ENCODE measurements around the gene USH1G. TPM values are rescaled to one million over a fixed set of nuclear protein-coding genes. Genes with fewer than 3 reads are reported as not detected.

The USH1G gene
- total and polyA plus RNA-seq, 2 of the 13 experiments (the other 11 are each of a cell fraction or from before 2014, with no cell fraction given), result 0.04 TPM; not detected in 1

DNA sequence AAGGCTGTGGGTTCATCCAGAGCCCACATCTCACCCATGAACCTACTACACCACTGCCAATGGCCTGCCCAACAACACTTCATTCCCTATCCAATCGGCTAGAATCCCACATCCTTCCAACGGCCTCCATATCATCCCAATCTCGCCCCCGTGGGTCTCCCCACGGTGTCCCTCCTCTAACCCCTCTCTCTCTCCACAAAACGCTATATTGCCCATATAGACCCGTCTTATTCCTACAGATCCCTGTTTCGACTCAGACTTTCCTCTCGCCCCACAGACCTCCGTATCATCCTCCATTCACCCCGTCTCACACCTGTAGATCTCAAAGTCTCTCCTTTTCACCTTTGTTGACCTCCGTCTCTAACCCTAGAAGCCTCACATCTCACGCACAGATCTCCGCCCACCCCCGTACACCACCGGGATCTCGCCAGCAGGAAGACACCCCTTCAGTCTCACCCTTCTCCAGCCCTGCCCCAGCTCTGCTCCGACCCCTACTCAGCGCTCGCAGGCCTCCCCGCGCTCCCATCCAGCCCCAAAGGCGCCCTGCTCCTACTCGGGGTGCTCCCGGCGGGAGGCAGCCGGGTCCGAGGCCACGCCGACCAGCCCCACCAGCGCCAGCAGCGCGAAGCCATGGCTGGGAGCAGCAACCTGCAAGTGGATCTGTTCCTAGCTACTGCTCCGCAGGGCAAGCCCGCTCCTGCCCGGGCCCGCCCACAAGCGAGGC, 50.6 kb downstream of the USH1G start, which contains the start of gene FDXR (continued):
- TF ChIP-seq, protein P1, sequence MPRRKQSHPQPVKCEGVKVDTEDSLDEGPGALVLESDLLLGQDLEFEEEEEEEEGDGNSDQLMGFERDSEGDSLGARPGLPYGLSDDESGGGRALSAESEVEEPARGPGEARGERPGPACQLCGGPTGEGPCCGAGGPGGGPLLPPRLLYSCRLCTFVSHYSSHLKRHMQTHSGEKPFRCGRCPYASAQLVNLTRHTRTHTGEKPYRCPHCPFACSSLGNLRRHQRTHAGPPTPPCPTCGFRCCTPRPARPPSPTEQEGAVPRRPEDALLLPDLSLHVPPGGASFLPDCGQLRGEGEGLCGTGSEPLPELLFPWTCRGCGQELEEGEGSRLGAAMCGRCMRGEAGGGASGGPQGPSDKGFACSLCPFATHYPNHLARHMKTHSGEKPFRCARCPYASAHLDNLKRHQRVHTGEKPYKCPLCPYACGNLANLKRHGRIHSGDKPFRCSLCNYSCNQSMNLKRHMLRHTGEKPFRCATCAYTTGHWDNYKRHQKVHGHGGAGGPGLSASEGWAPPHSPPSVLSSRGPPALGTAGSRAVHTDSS (CRISPR knock-in tag; conservative IDR thresholded peaks at IDR 0.05), result no peak
- TF ChIP-seq ZFP36 (IDR thresholded peaks at IDR 0.05; ENCODE audit: borderline replicate concordance, low read depth, low read length, partially characterized antibody) (no peak), KDM1A (CRISPR knock-in tag; IDR thresholded peaks at IDR 0.05) (peak; percentile 61; the same call in 1 of the 2 replicates), ZNF557 (CRISPR knock-in tag; IDR thresholded peaks at IDR 0.05) (peak; percentile 71; the same call in 1 of the 2 replicates), SMC3 (IDR thresholded peaks at IDR 0.05; ENCODE audit: low read length) (no peak), HHEX (CRISPR knock-in tag; IDR thresholded peaks at IDR 0.05) (no peak), ZBTB8A (CRISPR knock-in tag; IDR thresholded peaks at IDR 0.05; ENCODE audit: borderline replicate concordance, low read depth) (0 out of 2 replicates have a peak, but pooled peaks have one; percentile 63), SIX4 (CRISPR knock-in tag; IDR thresholded peaks at IDR 0.05) (peak; percentile 43), NKX3-1 (CRISPR knock-in tag; IDR thresholded peaks at IDR 0.05) (peak; percentile 90), ZNF121 (CRISPR knock-in tag; IDR thresholded peaks at IDR 0.05) (peak; percentile 50; the same call in 1 of the 2 replicates)
- TF ChIP-seq, protein P2, sequence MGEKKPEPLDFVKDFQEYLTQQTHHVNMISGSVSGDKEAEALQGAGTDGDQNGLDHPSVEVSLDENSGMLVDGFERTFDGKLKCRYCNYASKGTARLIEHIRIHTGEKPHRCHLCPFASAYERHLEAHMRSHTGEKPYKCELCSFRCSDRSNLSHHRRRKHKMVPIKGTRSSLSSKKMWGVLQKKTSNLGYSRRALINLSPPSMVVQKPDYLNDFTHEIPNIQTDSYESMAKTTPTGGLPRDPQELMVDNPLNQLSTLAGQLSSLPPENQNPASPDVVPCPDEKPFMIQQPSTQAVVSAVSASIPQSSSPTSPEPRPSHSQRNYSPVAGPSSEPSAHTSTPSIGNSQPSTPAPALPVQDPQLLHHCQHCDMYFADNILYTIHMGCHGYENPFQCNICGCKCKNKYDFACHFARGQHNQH (CRISPR knock-in tag; IDR thresholded peaks at IDR 0.05), result peak; percentile 52
- TF ChIP-seq, protein P3, sequence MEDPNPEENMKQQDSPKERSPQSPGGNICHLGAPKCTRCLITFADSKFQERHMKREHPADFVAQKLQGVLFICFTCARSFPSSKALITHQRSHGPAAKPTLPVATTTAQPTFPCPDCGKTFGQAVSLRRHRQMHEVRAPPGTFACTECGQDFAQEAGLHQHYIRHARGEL (CRISPR knock-in tag; IDR thresholded peaks at IDR 0.05), result 0 out of 2 replicates have a peak, but pooled peaks have one; percentile 23
- TF ChIP-seq, protein P4, sequence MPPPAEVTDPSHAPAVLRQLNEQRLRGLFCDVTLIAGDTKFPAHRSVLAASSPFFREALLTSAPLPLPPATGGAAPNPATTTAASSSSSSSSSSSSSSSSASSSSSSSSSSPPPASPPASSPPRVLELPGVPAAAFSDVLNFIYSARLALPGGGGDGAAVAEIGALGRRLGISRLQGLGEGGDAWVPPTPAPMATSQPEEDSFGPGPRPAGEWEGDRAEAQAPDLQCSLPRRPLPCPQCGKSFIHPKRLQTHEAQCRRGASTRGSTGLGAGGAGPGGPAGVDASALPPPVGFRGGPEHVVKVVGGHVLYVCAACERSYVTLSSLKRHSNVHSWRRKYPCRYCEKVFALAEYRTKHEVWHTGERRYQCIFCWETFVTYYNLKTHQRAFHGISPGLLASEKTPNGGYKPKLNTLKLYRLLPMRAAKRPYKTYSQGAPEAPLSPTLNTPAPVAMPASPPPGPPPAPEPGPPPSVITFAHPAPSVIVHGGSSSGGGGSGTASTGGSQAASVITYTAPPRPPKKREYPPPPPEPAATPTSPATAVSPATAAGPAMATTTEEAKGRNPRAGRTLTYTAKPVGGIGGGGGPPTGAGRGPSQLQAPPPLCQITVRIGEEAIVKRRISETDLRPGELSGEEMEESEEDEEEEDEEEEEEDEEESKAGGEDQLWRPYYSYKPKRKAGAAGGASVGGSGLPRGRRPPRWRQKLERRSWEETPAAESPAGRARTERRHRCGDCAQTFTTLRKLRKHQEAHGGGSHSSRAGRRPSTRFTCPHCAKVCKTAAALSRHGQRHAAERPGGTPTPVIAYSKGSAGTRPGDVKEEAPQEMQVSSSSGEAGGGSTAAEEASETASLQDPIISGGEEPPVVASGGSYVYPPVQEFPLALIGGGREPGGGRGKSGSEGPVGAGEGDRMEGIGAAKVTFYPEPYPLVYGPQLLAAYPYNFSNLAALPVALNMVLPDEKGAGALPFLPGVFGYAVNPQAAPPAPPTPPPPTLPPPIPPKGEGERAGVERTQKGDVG (CRISPR knock-in tag; IDR thresholded peaks at IDR 0.05; ENCODE audit: borderline replicate concordance), result peak; percentile 57; the same call in 1 of the 2 replicates

Measured in HepG2 (cell line).